MV-4-11 (cell line): ENCODE data around the gene SMARCE1.

Experiments
- DNase-seq: peaks from one replicate; lab custom pipeline; 2025; lab: John Stamatoyannopoulos, UW

Gene SMARCE1

GRCh38 chr17:40645943-40646342, 1.7 kb downstream of the SMARCE1 start:
- DNase-seq: no peak

GRCh38 chr17:40645291-40645690, 2.3 kb downstream of the SMARCE1 start:
- no peak for DNase-seq

- DNase-seq: no peak
Measured at GRCh38 chr17:40637931-40638330, 9.7 kb downstream of the SMARCE1 start.

- no peak for DNase-seq
Measured at GRCh38 chr17:40633871-40634270, 13.7 kb downstream of the SMARCE1 start.

- DNase-seq: no peak
Measured at GRCh38 chr17:40632216-40632615, 15.4 kb downstream of the SMARCE1 start.

- no peak for DNase-seq
Measured at GRCh38 chr17:40629842-40630241, 17.8 kb downstream of the SMARCE1 start.

GRCh38 chr17:40625311-40625710, 22.3 kb downstream of the SMARCE1 start:
- no peak for DNase-seq

GRCh38 chr17:40623419-40624210, 24.0 kb downstream of the SMARCE1 start:
- no peak for DNase-seq

GRCh38 chr17:40622509-40622928, 25.1 kb downstream of the SMARCE1 start:
- peak; percentile 59 for DNase-seq

GRCh38 chr17:40621578-40621977, 26.0 kb downstream of the SMARCE1 start:
- DNase-seq: no peak

GRCh38 chr17:40621019-40621418, 26.6 kb downstream of the SMARCE1 start:
- DNase-seq: no peak

GRCh38 chr17:40618754-40619625, 28.6 kb downstream of the SMARCE1 start:
- DNase-seq: no peak

GRCh38 chr17:40617678-40618240, 29.9 kb downstream of the SMARCE1 start:
- peak; percentile 50 for DNase-seq

GRCh38 chr17:40616592-40616991, 31.0 kb downstream of the SMARCE1 start:
- DNase-seq: no peak

GRCh38 chr17:40615841-40616476, 31.7 kb downstream of the SMARCE1 start:
- DNase-seq: no peak

- peak; percentile 76 for DNase-seq
Measured at GRCh38 chr17:40615068-40615840, 32.4 kb downstream of the SMARCE1 start.

GRCh38 chr17:40614431-40615067, 33.1 kb downstream of the SMARCE1 start:
- no peak for DNase-seq

- no peak for DNase-seq
Measured at GRCh38 chr17:40613467-40614154, 34.0 kb downstream of the SMARCE1 start.

- no peak for DNase-seq
Measured at GRCh38 chr17:40612599-40613244, 34.9 kb downstream of the SMARCE1 start.
